Cardiac muscle cell (in vitro differentiated cells and primary cell): ENCODE data around the gene ING5. TPM values are rescaled to one million over a fixed set of nuclear protein-coding genes. Genes with fewer than 3 reads are reported as not detected.
"Not testable (repeated sequence)": the region's sequence is repeated elsewhere in the genome, so short reads cannot be mapped to it uniquely, and the experiment has no call there.

ENCODE experiments used
- DNase-seq, 2 donors: peaks; one replicate each; pipeline versions ENCODE4 v3.0.0 to v3.0.0-alpha.2; 2010 to 2017; ENCODE audit warnings: low read depth in 1 of 2, low spot score in 1 of 2
- H3K27ac ChIP-seq: fragments of 200-600 bp; sonication (generic); 2 replicates; pipeline ENCODE4 v1.5.1; 2016
- H3K27me3 ChIP-seq: fragments of 200-600 bp; sonication (generic); 2 replicates; pipeline ENCODE4 v1.6.0; 2016; ENCODE audit warnings: control low read depth
- H3K36me3 ChIP-seq: fragments of 200-600 bp; sonication (generic); 2 replicates; pipeline ENCODE4 v1.5.1; 2016; ENCODE audit warnings: control low read depth
- H3K4me1 ChIP-seq: fragments of 200-600 bp; sonication (generic); 2 replicates; pipeline ENCODE4 v1.8.1; 2017; ENCODE audit warnings: low read depth, mild to moderate bottlenecking, mixed run types
- H3K4me3 ChIP-seq: fragments of 200-600 bp; sonication (generic); 2 replicates; pipeline ENCODE4 v1.5.1; 2016; ENCODE audit warnings: mild to moderate bottlenecking
- H3K9me3 ChIP-seq: fragments of 200-600 bp; sonication (generic); 2 replicates; pipeline ENCODE4 v1.5.1; 2017; ENCODE audit warnings: low read depth, mild to moderate bottlenecking, control low read depth
- polyA plus RNA-seq: library from polyadenylated mRNA; unstranded; fragments of >200 nt; fragmentation: Nextera tagmentation; extraction: Ambion mirVana; gene quantifications from 2 replicates; pipeline ENCODE4 v1.2.1, GENCODE V29; 2016
- total RNA-seq: library from RNA; depleted of rRNA; stranded (reverse); fragments of >200 nt; gene quantifications from 2 replicates; pipeline ENCODE4 v1.2.3, GENCODE V29; 2016
- TF ChIP-seq, protein P1 (sequence below): IDR thresholded peaks from 2 replicates; pipeline ENCODE4 v1.5.1; 2012; ENCODE audit warnings: low read depth, mild to moderate bottlenecking, low read length

Gene ING5
- total and polyA plus RNA-seq, 2 experiments from 2014 or later, result 16.3 to 53.6 TPM

DNA sequence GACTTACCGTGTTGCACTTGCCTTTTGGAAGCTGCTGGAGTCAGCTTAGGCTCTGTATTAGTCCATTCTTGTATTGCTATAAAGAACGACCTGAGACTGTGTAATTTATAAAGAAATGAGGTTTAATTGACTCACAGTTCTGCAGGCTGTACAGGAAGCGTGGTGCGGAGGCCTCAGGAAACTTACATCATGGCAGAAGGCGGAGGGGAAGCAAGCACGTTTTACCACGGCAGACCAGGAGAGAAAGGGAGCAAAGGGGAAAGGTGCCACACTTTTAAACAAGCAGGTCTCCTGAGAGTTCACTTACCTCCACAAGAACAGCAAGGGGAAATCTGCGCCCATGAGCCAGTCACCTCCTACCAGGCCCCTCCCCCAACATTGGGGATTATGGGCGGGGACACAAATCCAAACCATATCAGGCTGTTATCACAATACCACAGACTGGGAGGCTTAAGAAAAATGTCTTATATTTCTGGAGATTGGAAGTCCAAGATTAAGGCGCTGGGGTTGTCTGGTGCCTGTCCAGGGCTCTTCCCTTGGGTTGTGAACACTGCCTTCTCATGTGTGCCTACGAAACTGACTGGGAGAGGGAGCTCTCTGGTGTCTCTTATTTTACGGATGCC is 28.9 kb downstream of the ING5 start:
- Histone ChIP-seq H3K9me3 (no peaks in the 10 kb centered on the region), H3K4me1 (no peaks in the 10 kb centered on the region), H3K27ac (no peak overlapping the region), H3K4me3 (no peak overlapping the region), H3K27me3 (no peaks in the 10 kb centered on the region), H3K36me3 (no peaks in the 10 kb centered on the region)
- no peak for DNase-seq
- TF ChIP-seq, protein P1, sequence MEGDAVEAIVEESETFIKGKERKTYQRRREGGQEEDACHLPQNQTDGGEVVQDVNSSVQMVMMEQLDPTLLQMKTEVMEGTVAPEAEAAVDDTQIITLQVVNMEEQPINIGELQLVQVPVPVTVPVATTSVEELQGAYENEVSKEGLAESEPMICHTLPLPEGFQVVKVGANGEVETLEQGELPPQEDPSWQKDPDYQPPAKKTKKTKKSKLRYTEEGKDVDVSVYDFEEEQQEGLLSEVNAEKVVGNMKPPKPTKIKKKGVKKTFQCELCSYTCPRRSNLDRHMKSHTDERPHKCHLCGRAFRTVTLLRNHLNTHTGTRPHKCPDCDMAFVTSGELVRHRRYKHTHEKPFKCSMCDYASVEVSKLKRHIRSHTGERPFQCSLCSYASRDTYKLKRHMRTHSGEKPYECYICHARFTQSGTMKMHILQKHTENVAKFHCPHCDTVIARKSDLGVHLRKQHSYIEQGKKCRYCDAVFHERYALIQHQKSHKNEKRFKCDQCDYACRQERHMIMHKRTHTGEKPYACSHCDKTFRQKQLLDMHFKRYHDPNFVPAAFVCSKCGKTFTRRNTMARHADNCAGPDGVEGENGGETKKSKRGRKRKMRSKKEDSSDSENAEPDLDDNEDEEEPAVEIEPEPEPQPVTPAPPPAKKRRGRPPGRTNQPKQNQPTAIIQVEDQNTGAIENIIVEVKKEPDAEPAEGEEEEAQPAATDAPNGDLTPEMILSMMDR, result no peak

DNA sequence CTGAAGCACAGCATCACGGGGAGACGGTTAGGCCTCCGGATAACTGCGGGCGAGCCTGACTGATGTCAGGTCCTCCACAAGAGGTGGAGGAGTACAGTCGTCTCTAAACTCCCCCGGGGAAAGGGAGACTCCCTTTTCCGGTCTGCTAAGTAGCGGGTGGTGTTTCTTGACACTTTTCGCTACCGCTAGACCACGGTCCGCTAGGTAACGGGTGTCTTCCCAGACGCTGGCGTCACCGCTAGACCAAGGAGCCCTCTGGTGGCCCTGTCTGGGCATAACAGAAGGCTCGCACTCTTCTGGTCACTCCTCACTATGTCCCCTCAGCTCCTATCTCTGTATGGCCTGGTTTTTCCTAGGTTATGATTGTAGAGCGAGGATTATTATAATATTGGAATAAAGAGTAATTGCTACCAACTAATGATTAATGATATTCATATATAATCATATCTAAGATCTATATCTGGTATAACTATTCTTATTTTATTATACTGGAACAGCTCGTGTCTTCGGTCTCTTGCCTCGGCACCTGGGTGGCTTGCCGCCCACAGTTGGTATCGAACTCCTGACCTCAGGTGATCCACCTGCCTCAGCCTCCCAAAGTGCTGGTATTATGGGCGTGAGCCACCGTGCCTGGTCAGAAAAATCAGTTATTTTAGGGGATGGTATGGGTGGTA is 30.8 kb downstream of the ING5 start:
- H3K27ac ChIP-seq, H3K9me3 ChIP-seq, H3K27me3 ChIP-seq, H3K4me3 ChIP-seq, H3K4me1 ChIP-seq, H3K36me3 ChIP-seq: not testable (repeated sequence)
- TF ChIP-seq, protein P1, result peak; percentile 30
- peak; percentile 50 to 57 for DNase-seq

DNA sequence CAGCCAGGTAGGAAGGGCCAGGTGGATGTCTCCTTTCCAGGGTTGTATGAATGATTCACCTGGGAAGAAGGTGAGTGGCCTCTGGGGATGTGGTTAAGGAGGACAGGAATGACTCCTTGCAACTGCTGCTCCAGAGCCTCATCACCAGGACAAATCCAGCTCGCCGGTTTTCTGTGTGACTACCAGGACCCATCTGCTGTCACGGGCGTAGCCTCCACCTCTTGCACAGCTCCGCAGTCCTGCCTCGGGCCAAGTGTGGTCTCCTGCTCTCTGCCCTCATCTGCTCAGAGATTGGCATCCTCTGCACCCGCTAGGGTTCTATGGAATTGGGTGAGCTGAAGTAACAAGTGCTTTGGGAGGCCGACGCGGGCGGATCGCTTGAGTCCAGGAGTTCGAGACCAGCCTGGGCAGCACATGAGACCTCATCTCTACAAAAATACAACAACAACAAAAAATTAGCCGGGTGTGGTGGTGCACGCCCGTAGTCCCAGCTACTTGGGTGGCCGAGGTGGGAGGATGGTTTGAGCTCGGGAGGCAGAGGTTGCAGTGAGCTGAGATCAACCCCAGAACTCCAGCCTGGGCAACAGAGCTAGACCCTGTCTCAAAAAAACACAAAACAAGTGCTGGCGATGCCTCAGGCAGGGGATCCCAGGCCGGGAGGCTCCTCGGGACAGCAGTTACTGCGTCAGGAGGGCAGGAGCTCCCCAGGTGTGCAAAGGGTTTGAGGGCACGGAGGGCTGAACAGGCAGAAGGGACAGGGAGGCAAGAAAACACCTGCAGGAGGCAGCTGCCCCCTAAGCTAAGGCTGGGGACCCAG is 31.8 kb downstream of the ING5 start:
- no peak overlapping the region for H3K27ac ChIP-seq
- H3K4me1 ChIP-seq, result no peaks in the 10 kb centered on the region
- H3K4me3 ChIP-seq, result peak overlapping the region; percentile 98
- TF ChIP-seq, protein P1, result no peak
- DNase-seq, result no peak
- no peaks in the 10 kb centered on the region for H3K9me3 ChIP-seq
- H3K27me3 ChIP-seq, result no peaks in the 10 kb centered on the region
- H3K36me3 ChIP-seq, result no peaks in the 10 kb centered on the region

DNA sequence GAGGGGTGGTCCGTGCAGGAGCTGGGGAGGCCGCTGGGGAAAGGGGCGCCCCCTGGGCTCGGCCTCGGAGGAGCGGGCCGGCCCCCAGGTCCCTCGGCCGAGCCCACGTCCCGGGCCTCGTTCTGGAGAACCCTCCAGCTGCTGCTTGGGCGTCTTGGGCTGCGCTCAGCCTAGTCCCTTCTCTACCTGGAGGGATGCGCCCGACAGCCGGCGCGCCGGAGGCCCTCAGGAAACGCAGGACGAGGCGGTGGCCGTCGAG is 32.3 kb downstream of the ING5 start:
- H3K36me3 ChIP-seq, result no peaks in the 10 kb centered on the region
- H3K4me3 ChIP-seq, result peak overlapping the region; percentile 98
- H3K27me3 ChIP-seq, result no peaks in the 10 kb centered on the region
- H3K4me1 ChIP-seq, result no peaks in the 10 kb centered on the region
- DNase-seq, result no peak
- H3K9me3 ChIP-seq, result no peaks in the 10 kb centered on the region
- TF ChIP-seq, protein P1, result no peak
- H3K27ac ChIP-seq, result no peak overlapping the region

DNA sequence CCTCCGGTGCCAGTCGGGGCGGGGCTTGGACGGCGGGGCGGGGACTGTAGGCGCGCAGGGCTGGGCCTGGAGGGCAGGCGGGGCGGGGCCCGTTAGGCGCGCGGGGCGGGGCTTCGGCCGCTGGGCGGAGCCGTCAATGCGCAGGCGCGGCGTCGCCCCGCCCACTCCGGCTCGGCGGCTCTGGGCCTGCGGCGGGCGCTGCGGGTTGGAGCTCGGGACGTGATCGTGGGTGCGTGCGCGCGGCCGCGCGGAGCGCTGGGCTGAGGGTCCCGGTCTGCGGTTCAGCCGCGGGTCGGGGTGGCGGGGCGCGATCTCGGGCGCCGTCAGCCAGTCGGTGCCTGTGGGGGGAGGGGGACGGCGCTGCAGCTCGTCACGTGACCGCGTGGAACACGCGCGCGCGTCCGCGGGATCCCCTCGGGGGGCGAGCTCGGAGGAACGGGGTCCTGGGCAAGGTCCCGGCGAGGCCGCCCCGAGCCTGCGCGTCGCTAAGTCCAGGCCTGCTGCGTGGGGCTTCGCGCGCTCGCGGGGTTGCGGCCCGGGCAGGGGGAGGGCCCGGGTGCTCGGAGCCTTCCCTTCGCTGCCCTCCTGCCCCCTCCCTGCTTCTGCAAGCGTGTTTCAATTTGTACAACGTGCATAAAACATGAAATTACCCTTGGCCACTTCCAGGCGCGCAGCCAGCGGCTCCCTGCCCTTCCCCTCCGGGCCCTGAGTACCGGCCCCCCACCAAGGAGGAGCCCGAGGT is 32.8 kb downstream of the ING5 start, which contains the start of gene D2HGDH:
Gene D2HGDH, plus strand, starts transcription at position 164 of the 742 bp plus-strand sequence. CDS start 595 bp downstream, outside the sequence.
- peak; percentile 90 to 95 for DNase-seq
- Histone ChIP-seq H3K9me3 (no peaks in the 10 kb centered on the region), H3K27ac (peak within 1 kb of the TSS; percentile 72), H3K27me3 (no peaks in the 10 kb centered on the region), H3K4me1 (no peaks in the 10 kb centered on the region), H3K36me3 (no peaks in the 10 kb centered on the region), H3K4me3 (peak within 1 kb of the TSS; percentile 98)
- TF ChIP-seq, protein P1, result no peak
